Brain microvascular endothelial cell (primary cell): ENCODE results near the gene AP5M1.
A peak's percentile ranks its signal among the peaks of the same experiment; 100 is the strongest.

Source experiments
- DNase-seq: peaks from one replicate; pipeline ENCODE4 v3.0.0-alpha.2; 2020
- H3K27ac ChIP-seq: fragments of 250-450 bp; sonication (Bioruptor Pico); 2 replicates; pipeline ENCODE4 v1.5.1; 2020; ENCODE audit warnings: mild to moderate bottlenecking, moderate library complexity
- H3K27me3 ChIP-seq: fragments of 250-450 bp; sonication (Bioruptor Pico); replicated peaks from 2 replicates; pipeline ENCODE4 v1.5.1; 2020; ENCODE audit warnings: mild to moderate bottlenecking
- H3K36me3 ChIP-seq: fragments of 250-450 bp; sonication (Bioruptor Pico); replicated peaks from 2 replicates; pipeline ENCODE4 v1.5.1; 2020; ENCODE audit warnings: mild to moderate bottlenecking
- H3K4me3 ChIP-seq: 2 replicates; pipeline ENCODE4 v1.5.1; 2011; ENCODE audit warnings: low read depth, mild to moderate bottlenecking, control low read depth, low read length, moderate library complexity
- CTCF ChIP-seq: IDR thresholded peaks from 2 replicates; pipeline ENCODE4 v1.5.1; 2011; ENCODE audit warnings: low read depth, mild to moderate bottlenecking, moderate library complexity, low read length, control low read depth, inconsistent platforms; ENCODE audit errors: missing control alignments
- in situ Hi-C: cut with HindIII; loops from 2 replicates; pipeline ENCODE4 v1.10.0; 2017; ENCODE audit warnings: low sequenced_read_pairs, low pct_ligation_motif_present

Gene AP5M1

GRCh38 chr14:57314396-57315089 lies 45.8 kb downstream of the AP5M1 start:
- Histone ChIP-seq H3K4me3 (no peak overlapping the region), H3K27ac (no peak overlapping the region), H3K36me3 (no peaks in the 10 kb centered on the region), H3K27me3 (no peaks in the 10 kb centered on the region)
- in situ Hi-C loops, result no loop called here
- no peak for DNase-seq
- TF ChIP-seq CTCF, result no peak

DNA sequence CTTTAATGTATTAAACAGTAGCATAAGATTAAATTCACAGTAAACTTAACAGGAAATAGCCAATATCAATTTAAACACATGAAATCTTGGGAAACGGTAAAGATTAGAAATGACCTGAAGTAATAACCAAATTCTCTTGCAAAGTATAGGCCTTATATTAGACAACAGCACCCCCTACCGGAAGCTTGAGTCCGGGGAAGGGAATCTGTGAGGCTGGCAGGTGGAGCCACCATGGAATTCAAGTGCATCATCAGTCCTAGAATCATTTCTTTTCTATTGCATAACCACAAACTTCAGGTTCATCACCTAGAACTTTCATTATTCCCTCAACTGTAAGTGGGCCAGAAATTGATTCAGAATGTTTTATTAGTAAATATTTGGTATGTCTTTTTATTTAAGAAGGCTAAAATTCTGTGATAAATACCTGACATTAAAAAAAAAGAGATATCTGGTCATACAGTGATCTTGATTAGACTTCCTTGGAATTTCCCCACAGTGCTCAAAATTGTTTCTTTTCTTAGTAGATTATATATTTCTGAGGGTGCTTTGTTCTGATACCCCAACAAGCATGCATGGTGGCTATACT lies 48.6 kb downstream of the AP5M1 start:
- H3K4me3 ChIP-seq, result no peak overlapping the region
- no peaks in the 10 kb centered on the region for H3K27me3 ChIP-seq
- in situ Hi-C loops, result no loop called here
- TF ChIP-seq CTCF, result peak; percentile 89
- no peak overlapping the region for H3K27ac ChIP-seq
- no peaks in the 10 kb centered on the region for H3K36me3 ChIP-seq
- peak; percentile 72 for DNase-seq

DNA sequence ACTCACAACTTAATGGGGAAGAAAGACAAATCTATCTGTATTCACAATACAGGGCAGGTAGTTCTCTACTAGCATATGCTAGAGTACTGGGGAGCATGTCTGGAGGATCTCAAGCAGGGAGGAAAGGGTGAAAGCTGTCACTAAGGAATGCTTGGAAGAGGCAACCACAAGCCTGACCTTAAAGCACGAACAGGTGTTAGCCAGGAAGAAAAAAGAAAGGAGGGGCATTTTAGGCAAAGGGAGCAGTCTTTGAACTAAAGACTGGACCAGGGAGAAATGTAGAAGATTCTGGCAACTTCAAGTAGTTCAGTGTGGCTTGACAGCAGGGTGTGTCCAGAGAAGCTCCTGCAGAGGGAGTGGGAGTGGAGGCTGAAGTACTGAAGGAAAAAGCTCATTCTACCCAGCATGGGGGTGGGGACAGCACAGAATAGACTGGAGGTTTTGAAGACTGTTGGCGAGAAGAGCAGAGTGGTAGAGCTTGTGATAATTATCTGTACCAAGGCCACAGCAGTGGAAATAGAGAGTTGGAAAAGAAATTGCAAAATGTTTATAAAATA lies 50.9 kb downstream of the AP5M1 start:
- no peaks in the 10 kb centered on the region for H3K36me3 ChIP-seq
- in situ Hi-C loops, result no loop called here
- no peak for DNase-seq
- no peak overlapping the region for H3K27ac ChIP-seq
- H3K4me3 ChIP-seq, result no peak overlapping the region
- no peak for TF ChIP-seq CTCF
- H3K27me3 ChIP-seq, result no peaks in the 10 kb centered on the region

GRCh38 chr14:57323721-57324120 lies 55.0 kb downstream of the AP5M1 start:
- Histone ChIP-seq H3K27me3 (no peaks in the 10 kb centered on the region), H3K4me3 (no peak overlapping the region), H3K27ac (no peak overlapping the region), H3K36me3 (no peaks in the 10 kb centered on the region)
- no peak for TF ChIP-seq CTCF
- in situ Hi-C loops, result no loop called here
- no peak for DNase-seq

GRCh38 chr14:57326253-57326652 lies 57.5 kb downstream of the AP5M1 start:
- DNase-seq, result no peak
- Histone ChIP-seq H3K36me3 (no peaks in the 10 kb centered on the region), H3K4me3 (no peak overlapping the region), H3K27me3 (no peaks in the 10 kb centered on the region), H3K27ac (no peak overlapping the region)
- in situ Hi-C loops, result no loop called here
- TF ChIP-seq CTCF, result no peak
